H1 (cell line): ENCODE measurements around the gene SNX24. TPM values are rescaled to one million over a fixed set of nuclear protein-coding genes. Genes with fewer than 3 reads are reported as not detected.

ENCODE experiments used
- CTCF ChIA-PET: fragments of 300-600 bp; sonication (Branson Sonifier 250); formaldehyde crosslinking; loops from one replicate; lab custom pipeline; 2021; ENCODE audit not compliant: partially characterized antibody; lab: Charles Lee
- POLR2A ChIA-PET: fragments of 300-600 bp; sonication (Branson Sonifier 250); formaldehyde crosslinking; loops from one replicate; lab custom pipeline; 2021; ENCODE audit warnings: inconsistent platforms; ENCODE audit not compliant: partially characterized antibody; lab: Charles Lee
- DNase-seq, 2 experiments: peaks; one replicate each; pipeline versions ENCODE4 v3.0.0 to v3.0.0-alpha.2; 2010 to 2022; ENCODE audit warnings: low spot score in 2 of 2, low read depth in 1 of 2, mixed read lengths in 1 of 2
- FAIRE-seq: peaks from 2 replicates; lab custom pipeline; 2011; peaks lifted over from hg19 to GRCh38; lab: Jason Lieb, UNC
- H2AFZ ChIP-seq: 2 replicates; pipeline ENCODE4 v1.8.1; 2012; ENCODE audit warnings: low read length, inconsistent platforms
- H2AK5ac ChIP-seq: 2 replicates; pipeline ENCODE4 v1.6.1; 2013; ENCODE audit warnings: low read depth, low read length
- H2BK120ac ChIP-seq: replicated peaks from 2 replicates; pipeline ENCODE3; 2013; ENCODE audit warnings: low read depth, low read length, inconsistent platforms
- H2BK12ac ChIP-seq: 2 replicates; pipeline ENCODE4 v1.6.1; 2013; ENCODE audit warnings: low read depth, low read length
- H2BK15ac ChIP-seq: 2 replicates; pipeline ENCODE4 v1.6.1; 2013; ENCODE audit warnings: low read length
- H2BK20ac ChIP-seq: 2 replicates; pipeline ENCODE4 v1.6.1; 2013; ENCODE audit warnings: low read length
- H2BK5ac ChIP-seq: 2 replicates; pipeline ENCODE4 v1.6.1; 2013; ENCODE audit warnings: low read depth, low read length
- H3K14ac ChIP-seq: 2 replicates; pipeline ENCODE4 v1.6.1; 2013; ENCODE audit warnings: inconsistent platforms; ENCODE audit not compliant: insufficient read length
- H3K18ac ChIP-seq: 2 replicates; pipeline ENCODE4 v1.6.1; 2013; ENCODE audit warnings: low read length; ENCODE audit errors: extremely low read depth
- H3K23ac ChIP-seq: 2 replicates; pipeline ENCODE4 v1.6.1; 2013; ENCODE audit warnings: inconsistent platforms; ENCODE audit not compliant: insufficient read length
- H3K23me2 ChIP-seq: 2 replicates; pipeline ENCODE4 v1.6.1; 2013; ENCODE audit warnings: low read depth, low read length
- H3K27ac ChIP-seq: 2 replicates; pipeline ENCODE4 v1.6.1; 2011; ENCODE audit warnings: low read depth, low read length, inconsistent platforms
- H3K27me3 ChIP-seq, 4 experiments: replicated peaks in 1 of 4; 1 replicate in 1 of 4; 2 replicates in 3 of 4; pipeline versions ENCODE4 v1.6.1 to v1.8.1; 2011 to 2013; ENCODE audit warnings: low read length in 3 of 4, mild to moderate bottlenecking in 3 of 4, inconsistent platforms in 2 of 4, mixed read lengths in 2 of 4, moderate library complexity in 1 of 4; ENCODE audit not compliant: control insufficient read depth in 3 of 4, insufficient read depth in 3 of 4; ENCODE audit errors: extremely low read depth in 1 of 4
- H3K36me3 ChIP-seq, 4 experiments: 2 replicates each; pipeline versions ENCODE4 v1.6.1 to v1.8.1; 2011 to 2013; ENCODE audit warnings: mild to moderate bottlenecking in 4 of 4, low read length in 3 of 4, moderate library complexity in 2 of 4, control low read depth in 1 of 4, inconsistent platforms in 1 of 4; ENCODE audit not compliant: insufficient read depth in 4 of 4, control insufficient read depth in 2 of 4
- H3K4ac ChIP-seq: replicated peaks from 2 replicates; pipeline ENCODE3; 2013; ENCODE audit warnings: low read length, low read depth, mixed read lengths, inconsistent platforms; ENCODE audit not compliant: insufficient read length
- H3K4me1 ChIP-seq, 4 experiments: replicated peaks in 1 of 4; 1 replicate in 1 of 4; 2 replicates in 3 of 4; pipeline versions ENCODE4 v1.6.1 to v1.8.1; 2011 to 2013; ENCODE audit warnings: low read length in 3 of 4, inconsistent platforms in 2 of 4, mixed read lengths in 1 of 4; ENCODE audit not compliant: insufficient read depth in 4 of 4, control insufficient read depth in 3 of 4
- H3K4me2 ChIP-seq, 2 experiments: 2 replicates each; pipeline versions ENCODE4 v1.6.1 to v1.8.1; 2011 to 2013; ENCODE audit warnings: low read depth in 2 of 2, low read length in 2 of 2, control low read depth in 1 of 2, inconsistent platforms in 1 of 2, mild to moderate bottlenecking in 1 of 2; ENCODE audit not compliant: insufficient read depth in 1 of 2
- H3K4me3 ChIP-seq, 4 experiments: fragments of 200-600, 300-600 bp in 1 of 4; sonication (generic), shearing (Covaris generic), sonication (Bioruptor Twin) in 1 of 4; 2 replicates each; pipeline versions ENCODE4 v1.5.1 to v1.8.1; 2011 to 2016; ENCODE audit warnings: low read length in 4 of 4, low read depth in 3 of 4, control low read depth in 2 of 4, inconsistent platforms in 2 of 4, mild to moderate bottlenecking in 2 of 4, mixed read lengths in 1 of 4, moderate library complexity in 1 of 4; ENCODE audit not compliant: insufficient read depth in 2 of 4; ENCODE audit errors: extremely low read depth in 1 of 4
- H3K56ac ChIP-seq: replicated peaks from 2 replicates; pipeline ENCODE3; 2013; ENCODE audit warnings: low read depth, mild to moderate bottlenecking, mixed read lengths, low read length, inconsistent platforms; ENCODE audit not compliant: insufficient read length
- H3K79me1 ChIP-seq: 2 replicates; pipeline ENCODE4 v1.6.1; 2013; ENCODE audit warnings: low read depth, low read length, control low read depth
- H3K79me2 ChIP-seq, 2 experiments: 2 replicates each; pipeline versions ENCODE4 v1.6.1 to v1.8.1; 2012 to 2013; ENCODE audit warnings: low read length in 2 of 2, mild to moderate bottlenecking in 2 of 2, inconsistent platforms in 1 of 2; ENCODE audit not compliant: insufficient read depth in 2 of 2, control insufficient read depth in 1 of 2
- H3K9ac ChIP-seq, 4 experiments: replicated peaks in 1 of 4; 1 replicate in 1 of 4; 2 replicates in 3 of 4; pipeline versions ENCODE4 v1.6.1 to v1.8.1; 2011 to 2013; ENCODE audit warnings: low read depth in 3 of 4, low read length in 3 of 4, control low read depth in 2 of 4, mild to moderate bottlenecking in 2 of 4, moderate library complexity in 2 of 4, inconsistent platforms in 1 of 4; ENCODE audit errors: extremely low read depth in 1 of 4
- H3K9me3 ChIP-seq, 2 experiments: 2 replicates each; pipeline versions ENCODE4 v1.6.1 to v1.8.1; 2012 to 2013; ENCODE audit warnings: mild to moderate bottlenecking in 2 of 2, moderate library complexity in 2 of 2, control low read depth in 1 of 2, inconsistent platforms in 1 of 2, low read depth in 1 of 2, low read length in 1 of 2, mixed read lengths in 1 of 2; ENCODE audit not compliant: insufficient read depth in 2 of 2
- H4K20me1 ChIP-seq, 2 experiments: replicated peaks in 1 of 2; 2 replicates each; pipeline versions ENCODE3 to v1.8.1; 2011 to 2013; ENCODE audit warnings: inconsistent platforms in 2 of 2, low read length in 2 of 2, mild to moderate bottlenecking in 1 of 2; ENCODE audit not compliant: insufficient read depth in 2 of 2, control insufficient read depth in 1 of 2
- H4K5ac ChIP-seq: 2 replicates; pipeline ENCODE4 v1.6.1; 2013; ENCODE audit warnings: low read length, low read depth, mixed read lengths, inconsistent platforms; ENCODE audit not compliant: insufficient read length
- H4K8ac ChIP-seq: 2 replicates; pipeline ENCODE4 v1.8.0; 2013; ENCODE audit warnings: mild to moderate bottlenecking, moderate library complexity, low read length, inconsistent platforms; ENCODE audit not compliant: insufficient read depth; ENCODE audit errors: extremely low read depth
- H4K91ac ChIP-seq: replicated peaks from 2 replicates; pipeline ENCODE3; 2013; ENCODE audit warnings: low read length, mixed read lengths, inconsistent platforms; ENCODE audit not compliant: insufficient read length
- HDAC6 ChIP-seq: IDR thresholded peaks from one replicate; pipeline ENCODE4 v1.7.1; 2012; ENCODE audit warnings: low read depth, mild to moderate bottlenecking, inconsistent platforms, low read length, moderate library complexity
- POLR2A ChIP-seq, 2 experiments: IDR thresholded peaks; 1 replicate in 1 of 2; 2 replicates in 1 of 2; pipeline ENCODE4 v1.6.1; 2011; ENCODE audit warnings: low read depth in 2 of 2, low read length in 2 of 2, mild to moderate bottlenecking in 2 of 2; ENCODE audit errors: control extremely low read depth in 1 of 2
- WGBS, 2 experiments: shearing (Covaris generic) in 1 of 2; methylation state at CpG; one replicate each; pipeline versions ENCODE4 v1.1.6 to v1.1.7; 2013 to 2015; ENCODE audit warnings: low lambda C conversion rate in 2 of 2, mixed read lengths in 2 of 2, inconsistent platforms in 1 of 2, low coverage in 1 of 2, missing lambda C conversion rate in 1 of 2; ENCODE audit not compliant: insufficient replicate concordance in 2 of 2, insufficient coverage in 1 of 2, insufficient read length in 1 of 2; ENCODE audit errors: extremely low coverage in 1 of 2, missing lambda C conversion rate in 1 of 2; 5-methylcytosine and 5-hydroxymethylcytosine counted together
- polyA plus RNA-seq, 7 experiments: library from polyadenylated mRNA; depleted of rRNA in 3 of 7; stranded (reverse) in 5 of 7; unstranded in 2 of 7; fragments of >200 nt in 5 of 7; fragments of 200-250 nt in 2 of 7; gene quantifications; 1 replicate in 5 of 7; 2 replicates in 1 of 7; 4 replicates in 1 of 7; pipeline versions ENCODE4 v1.2.1 to v1.2.3, GENCODE V29; 2011 to 2013; ENCODE audit warnings: missing spikeins in 2 of 7, mixed read lengths in 2 of 7
- total RNA-seq: library from RNA; stranded (reverse); fragmentation: NEBNext Ultra II Directional; extraction: Animal tissue kit (Norgen Biotek cat#: 25700); gene quantifications from 2 replicates; pipeline ENCODE4 v1.2.1, GENCODE V29; 2021

Gene SNX24
- total and polyA plus RNA-seq, 2 of the 8 experiments (the other 6 are each of a cell fraction or from before 2014, with no cell fraction given) = 7.3 to 14.3 TPM

GRCh38 chr5:122908662-122909061 is 63.2 kb downstream of the SNX24 start:
- no peak overlapping the region for H2BK5ac ChIP-seq
- H3K79me2 ChIP-seq = no peaks in the 10 kb centered on the region
- no peak overlapping the region for H4K5ac ChIP-seq
- no peak overlapping the region for H4K91ac ChIP-seq
- no peak overlapping the region for H2BK15ac ChIP-seq
- no peaks in the 10 kb centered on the region for H3K27me3 ChIP-seq
- H3K14ac ChIP-seq = no peak overlapping the region
- ChIA-PET CTCF (interaction anchor here (1.4 to 1.5 kb wide), 2 partner anchors 10 to 28 kb away, joined by 3 to 4 read pairs; no protein-coding TSS in a partner anchor), POLR2A (no interaction called here)
- H3K9me3 ChIP-seq = peaks cover 0 to 4% of the 10 kb centered on the region in 2 experiments; a peak in 1 of 4 replicates
- FAIRE-seq = no peak
- H3K56ac ChIP-seq = no peak overlapping the region
- no peak overlapping the region for H3K18ac ChIP-seq
- H3K27ac ChIP-seq = no peak overlapping the region
- no peak overlapping the region for H3K4me3 ChIP-seq
- no peaks in the 10 kb centered on the region for H3K4me1 ChIP-seq
- DNase-seq = no peak
- no peak overlapping the region for H3K4ac ChIP-seq
- H2BK20ac ChIP-seq = no peak overlapping the region
- H3K9ac ChIP-seq = no peak overlapping the region
- H3K79me1 ChIP-seq = no peaks in the 10 kb centered on the region
- 92% methylated on average over 6 of the region's 6 CpGs; no CpG with 5 or more reads in 1 of the 2 experiments for WGBS, 2 experiments
- H3K23ac ChIP-seq = no peak overlapping the region
- H2BK12ac ChIP-seq = no peak overlapping the region
- H4K20me1 ChIP-seq = no peaks in the 10 kb centered on the region
- H2AK5ac ChIP-seq = no peak overlapping the region
- no peak overlapping the region for H3K4me2 ChIP-seq
- H2BK120ac ChIP-seq = no peak overlapping the region
- no peaks in the 10 kb centered on the region for H3K36me3 ChIP-seq
- TF ChIP-seq HDAC6 (no peak), POLR2A (IDR thresholded peaks at IDR 0.05; ENCODE audit: control extremely low read depth in 1 of 2, low read depth in 2 of 2, low read length in 2 of 2) (no peak)
- H3K23me2 ChIP-seq = no peaks in the 10 kb centered on the region
- H4K8ac ChIP-seq = no peak overlapping the region
- no peak overlapping the region for H2AFZ ChIP-seq
